Stimulated activated CD4-positive, alpha-beta T cell treated with anti-CD3 and anti-CD28 coated beads, Interleukin-2, amount 100 ng/mL, for 24 hours (primary cell): ENCODE results near the gene GRAMD4.

Experiments
- DNase-seq, 2 donors: peaks; one replicate each; pipeline ENCODE4 v3.0.0-alpha.2; 2020

GRAMD4 gene

GRCh38 chr22:46598737-46599424, 21.3 kb upstream of the GRAMD4 start:
- no peak for DNase-seq

GRCh38 chr22:46600273-46600796, 19.9 kb upstream of the GRAMD4 start:
- DNase-seq: no peak

GRCh38 chr22:46602025-46602424, 18.2 kb upstream of the GRAMD4 start:
- no peak for DNase-seq

GRCh38 chr22:46604306-46604690, 15.9 kb upstream of the GRAMD4 start:
- peak; percentile 68 to 72 for DNase-seq

- DNase-seq: no peak
These were observed 15.1 kb upstream of the GRAMD4 start for GRCh38 chr22:46605117-46605516.

GRCh38 chr22:46606886-46607285, 13.3 kb upstream of the GRAMD4 start:
- no peak for DNase-seq

- DNase-seq: no peak
These were observed 12.6 kb upstream of the GRAMD4 start for GRCh38 chr22:46607483-46608114.

- no peak for DNase-seq
These were observed 11.0 kb upstream of the GRAMD4 start for GRCh38 chr22:46609175-46609690.

- DNase-seq: no peak
These were observed 10.4 kb upstream of the GRAMD4 start for GRCh38 chr22:46609724-46610201.

- DNase-seq: no peak
These were observed 9.8 kb upstream of the GRAMD4 start for GRCh38 chr22:46610356-46610755.

- no peak for DNase-seq
These were observed 9.0 kb upstream of the GRAMD4 start for GRCh38 chr22:46611189-46611588.

GRCh38 chr22:46612341-46612903, 7.8 kb upstream of the GRAMD4 start:
- no peak for DNase-seq

- DNase-seq: peak; percentile 35 to 46
These were observed 7.1 kb upstream of the GRAMD4 start for GRCh38 chr22:46612904-46613605.

GRCh38 chr22:46613606-46614021, 6.6 kb upstream of the GRAMD4 start:
- DNase-seq: peak; percentile 24 to 35

- peak; percentile 60 to 63 for DNase-seq
These were observed 5.9 kb upstream of the GRAMD4 start for GRCh38 chr22:46614025-46614931.

GRCh38 chr22:46617207-46617985, 2.8 kb upstream of the GRAMD4 start:
- no peak for DNase-seq

GRCh38 chr22:46617986-46618647, 2.1 kb upstream of the GRAMD4 start:
- no peak for DNase-seq

GRCh38 chr22:46618667-46619066, 1.5 kb upstream of the GRAMD4 start:
- DNase-seq: no peak

- DNase-seq: no peak
These were observed 851 bp upstream of the GRAMD4 start for GRCh38 chr22:46619240-46619829.

- DNase-seq: no peak
These were observed 529 bp downstream of the GRAMD4 start for GRCh38 chr22:46620588-46621242.
